Hematopoietic multipotent progenitor cell treated with erythropoietin and hydrocortisone succinate and interleukin-3 and kit ligand, for 6 days (in vitro differentiated cells): ENCODE data around the gene PAN3.

Experiments
- DNase-seq: peaks from one replicate; pipeline ENCODE4 v3.0.0-alpha.2; 2015

The PAN3 gene

GRCh38 chr13:28339419-28339818, 201.1 kb downstream of the PAN3 start:
- no peak for DNase-seq

- no peak for DNase-seq
Observed at GRCh38 chr13:28340272-28340793, 202.0 kb downstream of the PAN3 start.

- no peak for DNase-seq
Observed at GRCh38 chr13:28342251-28342650, 203.9 kb downstream of the PAN3 start.

- no peak for DNase-seq
Observed at GRCh38 chr13:28344163-28344562, 205.8 kb downstream of the PAN3 start.
